H1 (cell line): ENCODE measurements around the gene CBLL1. TPM values are rescaled to one million over a fixed set of nuclear protein-coding genes. Genes with fewer than 3 reads are reported as not detected.

Source experiments
- CTCF ChIA-PET: fragments of 300-600 bp; sonication (Branson Sonifier 250); formaldehyde crosslinking; loops from one replicate; lab custom pipeline; 2021; ENCODE audit not compliant: partially characterized antibody; lab: Charles Lee
- POLR2A ChIA-PET: fragments of 300-600 bp; sonication (Branson Sonifier 250); formaldehyde crosslinking; loops from one replicate; lab custom pipeline; 2021; ENCODE audit warnings: inconsistent platforms; ENCODE audit not compliant: partially characterized antibody; lab: Charles Lee
- DNase-seq, 2 experiments: peaks; one replicate each; pipeline versions ENCODE4 v3.0.0 to v3.0.0-alpha.2; 2010 to 2022; ENCODE audit warnings: low spot score in 2 of 2, low read depth in 1 of 2, mixed read lengths in 1 of 2
- FAIRE-seq: peaks from 2 replicates; lab custom pipeline; 2011; peaks lifted over from hg19 to GRCh38; lab: Jason Lieb, UNC
- H2AFZ ChIP-seq: 2 replicates; pipeline ENCODE4 v1.8.1; 2012; ENCODE audit warnings: low read length, inconsistent platforms
- H2AK5ac ChIP-seq: 2 replicates; pipeline ENCODE4 v1.6.1; 2013; ENCODE audit warnings: low read depth, low read length
- H2BK120ac ChIP-seq: replicated peaks from 2 replicates; pipeline ENCODE3; 2013; ENCODE audit warnings: low read depth, low read length, inconsistent platforms
- H2BK12ac ChIP-seq: 2 replicates; pipeline ENCODE4 v1.6.1; 2013; ENCODE audit warnings: low read depth, low read length
- H2BK15ac ChIP-seq: 2 replicates; pipeline ENCODE4 v1.6.1; 2013; ENCODE audit warnings: low read length
- H2BK20ac ChIP-seq: 2 replicates; pipeline ENCODE4 v1.6.1; 2013; ENCODE audit warnings: low read length
- H2BK5ac ChIP-seq: 2 replicates; pipeline ENCODE4 v1.6.1; 2013; ENCODE audit warnings: low read depth, low read length
- H3K14ac ChIP-seq: 2 replicates; pipeline ENCODE4 v1.6.1; 2013; ENCODE audit warnings: inconsistent platforms; ENCODE audit not compliant: insufficient read length
- H3K18ac ChIP-seq: 2 replicates; pipeline ENCODE4 v1.6.1; 2013; ENCODE audit warnings: low read length; ENCODE audit errors: extremely low read depth
- H3K23ac ChIP-seq: 2 replicates; pipeline ENCODE4 v1.6.1; 2013; ENCODE audit warnings: inconsistent platforms; ENCODE audit not compliant: insufficient read length
- H3K23me2 ChIP-seq: 2 replicates; pipeline ENCODE4 v1.6.1; 2013; ENCODE audit warnings: low read depth, low read length
- H3K27ac ChIP-seq: 2 replicates; pipeline ENCODE4 v1.6.1; 2011; ENCODE audit warnings: low read depth, low read length, inconsistent platforms
- H3K27me3 ChIP-seq, 4 experiments: replicated peaks in 1 of 4; 1 replicate in 1 of 4; 2 replicates in 3 of 4; pipeline versions ENCODE4 v1.6.1 to v1.8.1; 2011 to 2013; ENCODE audit warnings: low read length in 3 of 4, mild to moderate bottlenecking in 3 of 4, inconsistent platforms in 2 of 4, mixed read lengths in 2 of 4, moderate library complexity in 1 of 4; ENCODE audit not compliant: control insufficient read depth in 3 of 4, insufficient read depth in 3 of 4; ENCODE audit errors: extremely low read depth in 1 of 4
- H3K36me3 ChIP-seq, 4 experiments: 2 replicates each; pipeline versions ENCODE4 v1.6.1 to v1.8.1; 2011 to 2013; ENCODE audit warnings: mild to moderate bottlenecking in 4 of 4, low read length in 3 of 4, moderate library complexity in 2 of 4, control low read depth in 1 of 4, inconsistent platforms in 1 of 4; ENCODE audit not compliant: insufficient read depth in 4 of 4, control insufficient read depth in 2 of 4
- H3K4ac ChIP-seq: replicated peaks from 2 replicates; pipeline ENCODE3; 2013; ENCODE audit warnings: low read length, low read depth, mixed read lengths, inconsistent platforms; ENCODE audit not compliant: insufficient read length
- H3K4me1 ChIP-seq, 4 experiments: replicated peaks in 1 of 4; 1 replicate in 1 of 4; 2 replicates in 3 of 4; pipeline versions ENCODE4 v1.6.1 to v1.8.1; 2011 to 2013; ENCODE audit warnings: low read length in 3 of 4, inconsistent platforms in 2 of 4, mixed read lengths in 1 of 4; ENCODE audit not compliant: insufficient read depth in 4 of 4, control insufficient read depth in 3 of 4
- H3K4me2 ChIP-seq, 2 experiments: 2 replicates each; pipeline versions ENCODE4 v1.6.1 to v1.8.1; 2011 to 2013; ENCODE audit warnings: low read depth in 2 of 2, low read length in 2 of 2, control low read depth in 1 of 2, inconsistent platforms in 1 of 2, mild to moderate bottlenecking in 1 of 2; ENCODE audit not compliant: insufficient read depth in 1 of 2
- H3K4me3 ChIP-seq, 4 experiments: fragments of 200-600, 300-600 bp in 1 of 4; sonication (generic), shearing (Covaris generic), sonication (Bioruptor Twin) in 1 of 4; 2 replicates each; pipeline versions ENCODE4 v1.5.1 to v1.8.1; 2011 to 2016; ENCODE audit warnings: low read length in 4 of 4, low read depth in 3 of 4, control low read depth in 2 of 4, inconsistent platforms in 2 of 4, mild to moderate bottlenecking in 2 of 4, mixed read lengths in 1 of 4, moderate library complexity in 1 of 4; ENCODE audit not compliant: insufficient read depth in 2 of 4; ENCODE audit errors: extremely low read depth in 1 of 4
- H3K56ac ChIP-seq: replicated peaks from 2 replicates; pipeline ENCODE3; 2013; ENCODE audit warnings: low read depth, mild to moderate bottlenecking, mixed read lengths, low read length, inconsistent platforms; ENCODE audit not compliant: insufficient read length
- H3K79me1 ChIP-seq: 2 replicates; pipeline ENCODE4 v1.6.1; 2013; ENCODE audit warnings: low read depth, low read length, control low read depth
- H3K79me2 ChIP-seq, 2 experiments: 2 replicates each; pipeline versions ENCODE4 v1.6.1 to v1.8.1; 2012 to 2013; ENCODE audit warnings: low read length in 2 of 2, mild to moderate bottlenecking in 2 of 2, inconsistent platforms in 1 of 2; ENCODE audit not compliant: insufficient read depth in 2 of 2, control insufficient read depth in 1 of 2
- H3K9ac ChIP-seq, 4 experiments: replicated peaks in 1 of 4; 1 replicate in 1 of 4; 2 replicates in 3 of 4; pipeline versions ENCODE4 v1.6.1 to v1.8.1; 2011 to 2013; ENCODE audit warnings: low read depth in 3 of 4, low read length in 3 of 4, control low read depth in 2 of 4, mild to moderate bottlenecking in 2 of 4, moderate library complexity in 2 of 4, inconsistent platforms in 1 of 4; ENCODE audit errors: extremely low read depth in 1 of 4
- H3K9me3 ChIP-seq, 2 experiments: 2 replicates each; pipeline versions ENCODE4 v1.6.1 to v1.8.1; 2012 to 2013; ENCODE audit warnings: mild to moderate bottlenecking in 2 of 2, moderate library complexity in 2 of 2, control low read depth in 1 of 2, inconsistent platforms in 1 of 2, low read depth in 1 of 2, low read length in 1 of 2, mixed read lengths in 1 of 2; ENCODE audit not compliant: insufficient read depth in 2 of 2
- H4K20me1 ChIP-seq, 2 experiments: replicated peaks in 1 of 2; 2 replicates each; pipeline versions ENCODE3 to v1.8.1; 2011 to 2013; ENCODE audit warnings: inconsistent platforms in 2 of 2, low read length in 2 of 2, mild to moderate bottlenecking in 1 of 2; ENCODE audit not compliant: insufficient read depth in 2 of 2, control insufficient read depth in 1 of 2
- H4K5ac ChIP-seq: 2 replicates; pipeline ENCODE4 v1.6.1; 2013; ENCODE audit warnings: low read length, low read depth, mixed read lengths, inconsistent platforms; ENCODE audit not compliant: insufficient read length
- H4K8ac ChIP-seq: 2 replicates; pipeline ENCODE4 v1.8.0; 2013; ENCODE audit warnings: mild to moderate bottlenecking, moderate library complexity, low read length, inconsistent platforms; ENCODE audit not compliant: insufficient read depth; ENCODE audit errors: extremely low read depth
- H4K91ac ChIP-seq: replicated peaks from 2 replicates; pipeline ENCODE3; 2013; ENCODE audit warnings: low read length, mixed read lengths, inconsistent platforms; ENCODE audit not compliant: insufficient read length
- CBX5 ChIP-seq: fragments of 300-800, 300-1000 bp; sonication (generic); IDR thresholded peaks from 2 replicates; pipeline ENCODE4 v1.7.1; 2016; ENCODE audit warnings: antibody characterized with exemption, low read length, low read depth
- FOSL1 ChIP-seq: IDR thresholded peaks from 2 replicates; pipeline ENCODE4 v1.6.1; 2011; ENCODE audit warnings: mild to moderate bottlenecking, low read depth, low read length, moderate library complexity; ENCODE audit not compliant: insufficient read depth
- SP2 ChIP-seq: IDR thresholded peaks from 2 replicates; pipeline ENCODE4 v1.6.1; 2012; ENCODE audit warnings: mild to moderate bottlenecking, low read length, inconsistent platforms
- USF2 ChIP-seq: IDR thresholded peaks from 2 replicates; pipeline ENCODE4 v1.6.1; 2011; ENCODE audit warnings: low read length, improper control_type of control experiment
- polyA plus RNA-seq, 7 experiments: library from polyadenylated mRNA; depleted of rRNA in 3 of 7; stranded (reverse) in 5 of 7; unstranded in 2 of 7; fragments of >200 nt in 5 of 7; fragments of 200-250 nt in 2 of 7; gene quantifications; 1 replicate in 5 of 7; 2 replicates in 1 of 7; 4 replicates in 1 of 7; pipeline versions ENCODE4 v1.2.1 to v1.2.3, GENCODE V29; 2011 to 2013; ENCODE audit warnings: missing spikeins in 2 of 7, mixed read lengths in 2 of 7
- total RNA-seq: library from RNA; stranded (reverse); fragmentation: NEBNext Ultra II Directional; extraction: Animal tissue kit (Norgen Biotek cat#: 25700); gene quantifications from 2 replicates; pipeline ENCODE4 v1.2.1, GENCODE V29; 2021

The CBLL1 gene
- total and polyA plus RNA-seq, 2 of the 8 experiments (the other 6 are each of a cell fraction or from before 2014, with no cell fraction given): 27.0 to 34.0 TPM

DNA sequence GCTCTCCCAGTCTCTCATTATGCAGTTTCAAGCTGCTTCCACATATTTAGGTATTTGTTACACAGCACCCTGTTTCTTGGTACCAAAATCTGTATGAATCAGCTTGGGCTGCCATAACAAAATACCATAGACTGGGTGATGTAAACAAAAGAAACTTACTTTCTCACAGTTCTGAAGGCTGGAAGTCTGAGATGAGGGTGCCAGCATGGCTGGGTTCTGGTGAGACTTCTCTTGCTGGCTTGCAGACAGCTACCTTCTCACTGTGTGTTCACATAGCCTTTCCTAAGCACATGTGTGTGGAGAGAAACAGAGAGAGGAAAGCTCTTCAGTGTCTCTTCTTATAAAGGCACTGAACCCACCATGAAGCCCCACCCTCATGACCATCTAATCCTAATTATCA, 15.7 kb upstream of the CBLL1 start:
- POLR2A ChIA-PET: interaction anchor here (0.5 to 2.1 kb wide), 3 partner anchors 15 to 638 kb away, joined by 3 to 8 read pairs (median 4); partner anchors contain the start of genes COG5 and DUS4L
- TF ChIP-seq SP2: no peak
- no peak for TF ChIP-seq FOSL1
- no peak for TF ChIP-seq CBX5
- TF ChIP-seq USF2: no peak

More for the DNA sequence above, 15.7 kb upstream of the CBLL1 start:
- FAIRE-seq: no peak
- Histone ChIP-seq H4K20me1 (no peaks in the 10 kb centered on the region), H3K14ac (no peak overlapping the region), H3K9ac (no peak overlapping the region), H3K4me3 (no peak overlapping the region), H3K27ac (no peak overlapping the region), H3K18ac (no peak overlapping the region), H3K23me2 (no peaks in the 10 kb centered on the region), H4K8ac (no peak overlapping the region), H3K36me3 (no peaks in the 10 kb centered on the region), H3K4me1 (no peaks in the 10 kb centered on the region), H2BK5ac (no peak overlapping the region), H2AFZ (no peak overlapping the region), H3K79me2 (no peaks in the 10 kb centered on the region), H4K5ac (no peak overlapping the region), H2BK120ac (no peak overlapping the region), H2AK5ac (no peak overlapping the region), H3K4ac (no peak overlapping the region), H2BK15ac (no peak overlapping the region), H3K56ac (no peak overlapping the region), H3K4me2 (no peak overlapping the region), H3K79me1 (no peaks in the 10 kb centered on the region), H3K9me3 (no peaks in the 10 kb centered on the region; a peak in 1 of 4 replicates), H2BK20ac (no peak overlapping the region), H3K23ac (no peak overlapping the region), H4K91ac (no peak overlapping the region), H2BK12ac (no peak overlapping the region), H3K27me3 (no peaks in the 10 kb centered on the region)
- no peak for DNase-seq
- CTCF ChIA-PET: interaction anchor here (0.8 to 4.2 kb wide), 9 partner anchors 14 to 523 kb away, joined by 3 to 30 read pairs (median 3); partner anchors contain the start of gene CBLL1
